K562 (cell line): Measurements from ENCODE around the gene HARS1. TPM values are rescaled to one million over a fixed set of nuclear protein-coding genes. Genes with fewer than 3 reads are reported as not detected.
A peak's percentile ranks its signal among the peaks of the same experiment; 100 is the strongest.

ENCODE experiments used
- AFF1 ChIP-seq, 2 experiments: fragments of 450-650 bp; IDR thresholded peaks; 2 replicates each; pipeline ENCODE4 v1.6.1; 2018; ENCODE audit warnings: mild to moderate bottlenecking in 2 of 2, low read depth in 1 of 2; ENCODE audit not compliant: partially characterized antibody in 2 of 2
- ATF4 ChIP-seq: fragments of 450-650 bp; formaldehyde crosslinking; IDR thresholded peaks from 2 replicates; pipeline ENCODE4 v1.4.0; 2022; ENCODE audit warnings: mild to moderate bottlenecking, moderate library complexity
- BHLHE40 ChIP-seq: IDR thresholded peaks from 2 replicates; pipeline ENCODE4 v1.6.1; 2011; ENCODE audit warnings: low read length, improper control_type of control experiment
- CBFB ChIP-seq: sonication (generic); formaldehyde crosslinking; IDR thresholded peaks from 2 replicates; pipeline ENCODE4 v1.4.0; 2020; ENCODE audit warnings: mild to moderate bottlenecking, missing genetic modification reagents
- CHCHD3 ChIP-seq: fragments of 250-450 bp; sonication (Bioruptor Pico); IDR thresholded peaks from 2 replicates; pipeline ENCODE4 v2.1.2; 2022; ENCODE audit warnings: mild to moderate bottlenecking
- MAFG ChIP-seq: fragments of 450-650 bp; conservative IDR thresholded peaks from 2 replicates; pipeline ENCODE4 v1.6.1; 2016; ENCODE audit warnings: missing genetic modification characterization, missing compliant biosample characterization
- MTF1 ChIP-seq: fragments of 250-450 bp; sonication (Bioruptor Pico); IDR thresholded peaks from 2 replicates; pipeline ENCODE4 v1.9.0; 2021; ENCODE audit warnings: moderate library complexity, mild to moderate bottlenecking, inconsistent platforms, borderline replicate concordance
- PCBP2 ChIP-seq: fragments of 200-400 bp; formaldehyde crosslinking; IDR thresholded peaks from 2 replicates; pipeline ENCODE4 v1.6.1; 2018; ENCODE audit warnings: low read length, low read depth, mild to moderate bottlenecking, moderate library complexity; ENCODE audit not compliant: poor library complexity, severe bottlenecking
- PREB ChIP-seq: sonication (generic); formaldehyde crosslinking; IDR thresholded peaks from 2 replicates; pipeline ENCODE4 v1.8.1; 2023; ENCODE audit warnings: mild to moderate bottlenecking, missing genetic modification reagents
- USF1 ChIP-seq: sonication (generic); formaldehyde crosslinking; IDR thresholded peaks from 2 replicates; pipeline ENCODE4 v1.9.0; 2022; ENCODE audit warnings: mild to moderate bottlenecking, missing genetic modification reagents
- ZNF239 ChIP-seq: fragments of 250-450 bp; sonication (Bioruptor Pico); IDR thresholded peaks from 2 replicates; pipeline ENCODE4 v1.4.0; 2020; ENCODE audit warnings: mild to moderate bottlenecking
- polyA plus RNA-seq, 8 experiments: library from polyadenylated mRNA; depleted of rRNA in 4 of 8; stranded (reverse) in 5 of 8; unstranded in 3 of 8; fragments of >200 nt; fragmentation: Nextera tagmentation in 2 of 8; fragmentation: Illumina TruSeq in 1 of 8; extraction: Ambion mirVana in 2 of 8; extraction: Trizol in 1 of 8; gene quantifications; 2 replicates each; pipeline versions ENCODE4 v1.2.1 to v1.2.3, GENCODE V29; 2011 to 2014; ENCODE audit warnings: inconsistent platforms in 1 of 8, missing spikeins in 1 of 8
- total RNA-seq, 7 experiments: library from RNA; depleted of rRNA in 6 of 7; stranded (reverse); fragments of >200 nt in 6 of 7; fragmentation: Illumina TruSeq in 2 of 7; extraction: Trizol in 2 of 7; gene quantifications; 2 replicates each; pipeline versions ENCODE4 v1.2.1 to v1.2.3, GENCODE V29; 2011 to 2021; ENCODE audit warnings: low replicate concordance in 1 of 7
- TF ChIP-seq, protein P1 (sequence below): fragments of 250-450 bp; sonication (Bioruptor Pico); IDR thresholded peaks from 2 replicates; pipeline ENCODE4 v1.5.0; 2021; ENCODE audit warnings: mild to moderate bottlenecking, moderate library complexity
- TF ChIP-seq, protein P2 (sequence below): conservative IDR thresholded peaks from 2 replicates; pipeline ENCODE4 v1.6.1; 2011; ENCODE audit warnings: low read depth, mild to moderate bottlenecking, low read length; ENCODE audit not compliant: control insufficient read depth
- TF ChIP-seq, protein P3 (sequence below): sonication (generic); IDR thresholded peaks from 2 replicates; pipeline ENCODE4 v1.6.1; 2016

The HARS1 gene
- total and polyA plus RNA-seq, 9 of the 15 experiments (the other 6 are each of a cell fraction or from before 2014, with no cell fraction given) = 13.5 to 88.5 (median 75.2) TPM

- TF ChIP-seq, protein P1, sequence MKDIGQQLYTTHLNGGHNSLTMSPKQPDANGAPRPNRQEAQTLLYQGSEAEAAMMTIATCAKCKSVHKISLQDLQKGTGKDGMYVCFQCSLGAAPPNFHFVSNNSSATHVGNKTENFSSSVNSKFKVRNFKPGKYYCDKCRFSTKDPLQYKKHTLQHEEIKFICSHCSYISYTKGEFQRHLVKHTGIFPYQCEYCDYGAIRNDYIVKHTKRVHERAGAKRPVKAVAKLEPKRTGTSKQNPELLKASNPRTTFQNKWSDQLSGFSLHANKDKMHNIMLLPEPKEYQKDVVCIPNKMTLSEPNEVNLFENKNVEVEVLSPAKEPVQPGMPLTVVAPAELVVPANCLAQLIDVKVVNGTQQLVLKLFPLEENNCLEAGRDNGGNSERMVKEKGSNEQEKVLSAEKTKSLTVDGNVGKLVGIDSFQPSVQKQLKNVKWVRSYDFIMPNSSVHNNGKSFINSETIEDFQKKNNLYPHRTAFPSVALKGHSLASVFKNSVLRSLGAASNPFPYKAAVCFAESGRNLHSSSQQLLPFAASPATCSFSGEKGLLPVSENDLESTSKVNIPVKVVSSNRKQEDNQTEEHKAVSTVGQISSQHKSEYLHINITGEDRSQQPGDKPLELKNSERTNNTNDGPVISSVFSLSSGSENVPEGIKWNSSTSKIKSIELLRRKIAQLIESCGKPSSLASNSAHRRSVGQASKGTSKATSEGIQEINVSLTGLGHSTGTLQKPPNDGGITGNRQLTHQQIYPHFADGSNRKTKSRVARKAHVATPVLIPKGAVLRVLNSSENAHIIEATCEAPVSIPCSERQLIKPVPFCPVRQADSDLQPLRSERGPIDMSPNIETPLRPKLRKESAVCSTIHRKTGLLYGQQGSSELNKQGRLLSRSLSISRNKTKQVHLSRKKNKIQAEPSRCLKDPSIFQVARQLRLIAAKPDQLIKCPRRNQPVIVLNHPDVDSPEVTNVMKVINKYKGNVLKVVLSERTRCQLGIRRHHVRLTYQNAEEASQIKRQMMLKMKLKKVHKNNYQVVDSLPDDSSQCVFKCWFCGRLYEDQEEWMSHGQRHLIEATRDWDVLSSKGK (CRISPR knock-in tag) = no peak
- TF ChIP-seq ZNF239 (no peak), PREB (CRISPR knock-in tag) (no peak), USF1 (CRISPR knock-in tag) (no peak), ATF4 (CRISPR knock-in tag) (no peak), CHCHD3 (CRISPR knock-in tag) (no peak), PCBP2 (no peak), MTF1 (CRISPR knock-in tag) (no peak), AFF1 (IDR thresholded peaks at IDR 0.05; ENCODE audit: low read depth in 1 of 2, partially characterized antibody in 2 of 2) (peak; percentile 36 to 90), CBFB (CRISPR knock-in tag) (no peak), MAFG (peak; percentile 97), BHLHE40 (peak; percentile 63)
- TF ChIP-seq, protein P2, sequence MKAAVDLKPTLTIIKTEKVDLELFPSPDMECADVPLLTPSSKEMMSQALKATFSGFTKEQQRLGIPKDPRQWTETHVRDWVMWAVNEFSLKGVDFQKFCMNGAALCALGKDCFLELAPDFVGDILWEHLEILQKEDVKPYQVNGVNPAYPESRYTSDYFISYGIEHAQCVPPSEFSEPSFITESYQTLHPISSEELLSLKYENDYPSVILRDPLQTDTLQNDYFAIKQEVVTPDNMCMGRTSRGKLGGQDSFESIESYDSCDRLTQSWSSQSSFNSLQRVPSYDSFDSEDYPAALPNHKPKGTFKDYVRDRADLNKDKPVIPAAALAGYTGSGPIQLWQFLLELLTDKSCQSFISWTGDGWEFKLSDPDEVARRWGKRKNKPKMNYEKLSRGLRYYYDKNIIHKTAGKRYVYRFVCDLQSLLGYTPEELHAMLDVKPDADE = peak; percentile 95
- TF ChIP-seq, protein P3, sequence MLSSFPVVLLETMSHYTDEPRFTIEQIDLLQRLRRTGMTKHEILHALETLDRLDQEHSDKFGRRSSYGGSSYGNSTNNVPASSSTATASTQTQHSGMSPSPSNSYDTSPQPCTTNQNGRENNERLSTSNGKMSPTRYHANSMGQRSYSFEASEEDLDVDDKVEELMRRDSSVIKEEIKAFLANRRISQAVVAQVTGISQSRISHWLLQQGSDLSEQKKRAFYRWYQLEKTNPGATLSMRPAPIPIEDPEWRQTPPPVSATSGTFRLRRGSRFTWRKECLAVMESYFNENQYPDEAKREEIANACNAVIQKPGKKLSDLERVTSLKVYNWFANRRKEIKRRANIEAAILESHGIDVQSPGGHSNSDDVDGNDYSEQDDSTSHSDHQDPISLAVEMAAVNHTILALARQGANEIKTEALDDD = peak; percentile 76
Observed at GRCh38 chr5:140710899-140711552, 19.9 kb upstream of the HARS1 start (continued).
